ENCODE measurements around the gene CENPV.
A peak's percentile ranks its signal among the peaks of the same experiment; 100 is the strongest.
"Not testable (repeated sequence)": the region's sequence is repeated elsewhere in the genome, so short reads cannot be mapped to it uniquely, and the experiment has no call there.

Gene CENPV

DNA sequence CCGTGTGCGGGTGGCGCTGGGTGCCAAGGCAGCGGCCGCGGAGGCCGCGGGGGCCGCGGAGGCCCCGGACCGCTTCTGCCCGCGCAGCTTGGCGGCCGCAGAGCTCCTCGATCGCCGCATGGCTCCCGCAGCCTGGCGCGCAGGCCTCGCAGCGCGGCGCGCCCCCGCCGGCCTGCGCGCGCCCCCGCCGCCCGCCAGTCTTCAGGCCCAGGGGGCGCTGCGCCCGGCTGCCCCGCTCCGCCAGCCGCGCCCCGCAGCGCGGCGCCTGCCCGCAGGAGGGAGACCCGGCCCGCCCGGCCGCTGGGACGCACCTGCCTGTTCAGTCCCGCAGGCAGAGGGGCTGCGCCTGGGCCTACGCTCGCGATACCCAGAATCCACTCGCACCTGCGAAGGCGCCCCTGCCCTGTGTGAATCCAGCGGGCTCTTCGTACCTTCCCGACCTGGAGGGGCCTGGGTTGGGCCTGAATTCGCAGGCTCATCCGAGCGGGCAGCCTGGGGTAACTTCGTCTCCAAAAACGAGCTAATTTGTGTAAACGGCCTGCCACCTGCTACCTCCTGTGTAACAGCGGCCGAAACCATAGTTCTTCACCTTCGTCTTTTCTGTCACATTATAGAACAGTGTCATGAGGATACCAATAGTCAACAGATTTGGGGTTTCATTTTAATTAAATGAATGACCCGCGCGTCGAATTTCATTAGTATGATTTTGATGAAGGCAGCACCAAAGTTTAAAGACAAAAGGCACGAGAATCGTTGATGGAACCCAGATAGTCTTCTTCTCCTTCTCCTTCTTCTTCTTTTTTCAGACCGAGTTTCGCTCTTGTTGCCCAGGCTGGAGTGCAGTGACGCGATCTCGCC is at the start of gene CENPV:
CENPV (minus strand) TSS at position 153 of the 858 bp plus-strand sequence; CDS start at position 120, 33 bp downstream.
- DNase-seq: peak in 1 of 2 experiments; percentile 56

DNA sequence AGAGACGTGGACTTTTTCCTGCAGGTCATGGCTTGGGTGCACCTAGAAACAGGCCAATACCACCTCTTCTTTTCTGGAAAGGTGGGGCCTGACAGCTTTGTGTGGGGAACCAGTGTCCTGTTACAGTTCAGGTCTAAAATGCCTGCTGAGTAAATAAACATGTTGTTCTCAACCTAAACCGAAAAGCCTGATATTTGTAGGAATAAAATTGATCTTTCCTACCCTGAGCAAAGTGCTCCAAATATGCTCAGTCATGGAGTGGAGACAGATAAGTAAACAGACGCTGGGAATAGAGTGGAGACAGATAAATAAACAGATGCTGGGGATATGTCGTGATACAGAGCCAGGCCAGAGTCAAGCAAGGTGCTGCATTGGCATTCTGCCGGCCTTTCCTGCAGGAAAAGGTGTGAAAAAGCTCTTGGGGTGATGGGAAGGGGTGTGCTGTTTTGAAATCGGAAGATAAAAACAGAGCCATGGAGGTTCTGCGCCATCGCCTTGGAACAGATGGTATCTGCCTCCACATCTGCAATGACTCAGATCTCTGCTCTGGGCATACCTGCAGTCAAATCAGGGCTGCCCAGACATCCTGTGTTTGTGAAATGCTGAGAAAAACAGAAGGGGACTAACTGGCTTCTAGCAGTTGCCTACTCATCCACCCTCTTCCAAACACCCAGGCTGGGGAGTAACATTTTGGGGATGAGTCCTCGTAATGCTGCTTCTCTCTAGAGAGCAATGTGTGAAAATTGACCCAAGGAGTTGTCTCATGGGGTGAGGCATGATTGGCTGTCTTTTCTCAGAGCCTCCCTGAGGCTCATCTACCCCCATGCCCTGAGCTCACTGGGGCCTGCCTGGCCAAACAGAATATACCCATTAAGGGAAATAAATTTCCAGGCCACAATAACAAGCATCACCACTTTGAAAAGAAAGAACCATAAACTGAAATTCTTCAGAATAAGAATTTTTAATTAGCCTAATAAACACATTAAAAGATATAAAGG is 45.3 kb upstream of the CENPV start:
- no peak for DNase-seq

GRCh38 chr17:16396693-16397092 is 43.4 kb upstream of the CENPV start:
- DNase-seq: not testable (repeated sequence)

GRCh38 chr17:16395887-16396286 is 42.6 kb upstream of the CENPV start:
- DNase-seq: not testable (repeated sequence)

GRCh38 chr17:16392491-16392890 is 39.2 kb upstream of the CENPV start:
- not testable (repeated sequence) for DNase-seq

DNA sequence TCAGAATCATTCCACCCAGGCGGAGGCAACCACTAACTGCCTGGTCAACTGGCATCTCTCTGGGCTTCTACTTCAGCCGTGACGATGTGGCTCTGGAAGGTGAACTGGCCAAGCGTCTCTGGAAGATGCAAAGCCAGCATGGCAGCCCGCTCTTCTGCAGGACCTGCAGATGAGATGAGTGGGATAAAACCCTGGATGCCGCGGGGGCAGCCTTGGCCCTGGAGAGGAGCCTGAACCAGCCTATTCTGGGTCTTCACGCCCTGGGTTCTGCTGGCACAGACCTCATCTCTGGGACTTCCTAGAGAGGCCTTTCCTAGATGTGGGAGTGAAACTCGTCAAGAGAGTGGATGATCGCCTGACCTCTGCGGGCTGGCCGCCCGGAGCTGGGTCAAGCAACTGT is 38.2 kb upstream of the CENPV start:
- no peak for DNase-seq

DNA sequence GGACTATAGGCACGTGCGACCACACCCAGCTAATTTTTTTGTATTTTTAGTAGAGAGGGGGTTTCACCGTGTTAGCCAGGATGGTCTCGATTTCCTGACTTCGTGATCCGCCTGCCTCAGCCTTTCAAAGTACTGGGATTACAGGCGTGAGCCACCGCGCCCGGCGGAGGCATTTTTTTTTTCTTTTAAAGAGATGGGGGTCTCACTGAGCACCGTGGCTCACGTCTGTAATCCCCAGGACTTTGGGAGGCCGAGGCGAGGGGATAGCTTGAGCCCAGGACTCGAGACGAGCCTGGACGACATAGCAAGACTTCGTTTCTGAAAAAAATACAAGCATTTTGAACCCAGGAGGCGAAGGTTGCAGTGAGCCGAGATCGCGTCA is 32.8 kb upstream of the CENPV start:
- not testable (repeated sequence) for DNase-seq

DNA sequence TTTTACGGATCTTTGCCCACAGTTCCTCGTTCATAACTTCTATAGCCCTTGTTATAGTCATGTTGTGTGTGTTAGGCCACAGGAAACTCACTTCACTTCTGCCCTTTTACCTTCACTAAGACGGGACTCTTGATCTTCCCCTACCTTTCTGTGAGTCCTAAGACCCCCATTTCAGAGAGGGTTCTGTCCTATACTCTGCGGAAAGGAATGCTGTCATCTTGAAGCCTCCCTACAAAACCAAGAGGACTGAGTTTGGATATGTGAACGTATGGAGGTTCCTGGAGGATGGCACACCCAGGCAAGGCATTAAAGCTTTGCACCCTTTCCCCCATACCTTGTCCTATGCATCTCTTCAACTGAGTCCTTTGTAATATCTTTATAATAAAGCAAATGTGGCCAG is 31.3 kb upstream of the CENPV start:
- DNase-seq: no peak

DNA sequence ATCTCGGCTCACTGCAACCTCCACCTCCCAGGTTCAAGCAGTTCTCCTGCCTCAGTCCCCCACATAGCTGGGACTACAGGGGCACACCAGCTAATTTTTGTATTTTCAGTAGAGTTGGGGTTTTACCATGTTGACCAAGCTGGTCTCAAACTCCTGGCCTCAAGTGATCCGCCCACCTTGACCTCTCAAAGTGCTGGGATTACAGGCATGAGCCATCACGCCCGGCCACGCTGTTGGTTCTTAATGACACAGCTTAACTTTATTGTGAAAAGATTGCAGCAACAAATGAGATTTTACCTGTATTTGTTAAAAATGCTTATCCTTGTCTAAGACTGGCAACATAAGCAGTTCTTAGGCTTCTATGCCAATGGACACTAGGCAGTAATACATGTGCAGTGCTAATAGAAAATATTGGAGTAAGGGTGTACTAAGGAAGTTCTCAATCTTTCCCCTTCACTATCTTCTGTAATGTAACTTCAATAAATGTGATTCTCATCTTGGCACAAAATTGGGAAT is 30.6 kb upstream of the CENPV start:
- no peak for DNase-seq

DNA sequence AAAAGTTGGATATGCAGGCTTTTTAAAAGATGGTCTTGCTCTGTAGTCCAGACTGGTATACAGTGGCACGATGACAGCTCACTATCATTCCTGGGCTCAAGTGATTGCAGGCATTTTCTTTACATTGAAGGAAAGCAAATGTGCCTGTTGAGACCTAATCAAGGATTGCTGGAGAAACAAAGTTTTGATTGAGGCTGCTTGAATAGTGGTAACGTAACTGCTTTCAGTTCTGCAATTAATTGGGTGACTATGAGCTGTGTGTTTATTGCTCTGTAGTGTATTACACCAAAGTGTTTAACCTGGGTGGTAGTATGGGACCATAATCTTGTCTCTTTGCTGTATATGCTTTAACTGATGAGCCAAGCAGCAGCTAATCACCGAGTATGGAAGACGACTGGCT is 29.9 kb upstream of the CENPV start:
- no peak for DNase-seq

GRCh38 chr17:16381496-16381820 is 28.2 kb upstream of the CENPV start:
- DNase-seq: peak in 1 of 2 experiments; percentile 71

DNA sequence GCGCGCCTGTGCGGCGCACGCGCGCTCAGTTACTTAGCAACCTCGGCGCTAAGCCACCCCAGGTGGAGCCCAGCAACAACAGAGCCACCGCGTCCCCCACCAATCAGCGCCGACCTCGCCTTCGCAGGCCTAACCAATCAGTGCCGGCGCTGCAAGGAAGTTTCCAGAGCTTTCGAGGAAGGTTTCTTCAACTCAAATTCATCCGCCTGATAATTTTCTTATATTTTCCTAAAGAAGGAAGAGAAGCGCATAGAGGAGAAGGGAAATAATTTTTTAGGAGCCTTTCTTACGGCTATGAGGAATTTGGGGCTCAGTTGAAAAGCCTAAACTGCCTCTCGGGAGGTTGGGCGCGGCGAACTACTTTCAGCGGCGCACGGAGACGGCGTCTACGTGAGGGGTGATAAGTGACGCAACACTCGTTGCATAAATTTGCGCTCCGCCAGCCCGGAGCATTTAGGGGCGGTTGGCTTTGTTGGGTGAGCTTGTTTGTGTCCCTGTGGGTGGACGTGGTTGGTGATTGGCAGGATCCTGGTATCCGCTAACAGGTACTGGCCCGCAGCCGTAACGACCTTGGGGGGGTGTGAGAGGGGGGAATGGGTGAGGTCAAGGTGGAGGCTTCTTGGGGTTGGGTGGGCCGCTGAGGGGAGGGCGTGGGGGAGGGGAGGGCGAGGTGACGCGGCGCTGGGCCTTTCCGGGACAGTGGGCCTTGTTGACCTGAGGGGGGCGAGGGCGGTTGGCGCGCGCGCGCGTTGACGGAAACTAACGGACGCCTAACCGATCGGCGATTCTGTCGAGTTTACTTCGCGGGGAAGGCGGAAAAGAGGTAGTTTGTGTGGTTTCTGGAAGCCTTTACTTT is 27.6 kb upstream of the CENPV start, which contains the start of gene UBB:
UBB (plus strand) TSS at position 452 of the 856 bp plus-strand sequence. CDS start 817 bp downstream, outside the sequence.
- peak; percentile 97 to 100 for DNase-seq

DNA sequence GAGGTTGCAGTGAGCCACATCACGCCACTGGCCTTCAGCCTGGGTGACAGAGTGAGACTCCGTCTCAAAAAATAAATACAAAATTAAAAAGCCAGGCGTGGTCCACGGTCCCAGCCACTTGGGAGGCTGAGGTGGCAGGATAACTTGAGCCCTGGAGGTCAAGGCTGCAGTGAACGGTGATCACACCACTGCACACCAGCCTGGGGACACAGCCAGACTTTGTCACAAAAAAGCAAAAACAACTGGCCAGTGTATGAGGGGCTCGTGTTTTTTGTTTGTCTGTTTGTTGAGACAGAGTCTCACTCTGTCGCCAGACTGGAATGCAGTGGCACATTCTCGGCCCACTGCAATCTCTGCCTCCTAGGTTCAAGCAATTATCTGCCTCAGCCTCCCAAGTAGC is 26.4 kb upstream of the CENPV start:
- no peak for DNase-seq

DNA sequence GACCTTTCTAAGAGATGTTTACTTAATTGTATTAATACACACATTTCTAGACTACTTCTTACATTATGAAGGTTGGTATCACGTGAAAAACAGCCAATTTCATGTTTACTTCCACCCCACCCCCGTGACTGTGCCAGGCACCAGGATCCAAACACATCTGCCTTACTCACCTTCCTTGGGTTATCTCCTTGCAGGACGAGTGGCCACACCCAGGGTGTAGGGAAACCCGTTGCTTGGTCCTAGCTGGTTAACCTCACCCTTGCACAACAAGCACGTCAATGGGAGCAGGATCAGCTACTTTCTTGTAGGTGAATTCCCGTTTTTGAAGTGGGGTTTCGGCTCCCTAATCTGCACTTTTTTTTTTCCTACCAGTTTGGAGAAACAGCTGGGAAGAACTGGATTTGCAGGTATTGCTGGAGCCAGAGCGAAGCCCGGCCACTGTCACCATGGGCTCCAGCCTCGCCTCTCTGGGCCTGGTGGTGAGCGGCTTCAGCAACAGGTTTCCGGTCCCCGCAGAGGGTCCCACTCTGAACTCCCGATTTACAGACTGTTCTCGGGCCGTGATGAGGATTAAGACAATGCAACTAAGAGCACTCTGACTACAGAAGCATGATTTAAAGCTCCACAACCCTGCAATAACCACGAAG is 25.5 kb upstream of the CENPV start:
- no peak for DNase-seq

GRCh38 chr17:16377941-16378341 is 24.7 kb upstream of the CENPV start:
- no peak for DNase-seq

DNA sequence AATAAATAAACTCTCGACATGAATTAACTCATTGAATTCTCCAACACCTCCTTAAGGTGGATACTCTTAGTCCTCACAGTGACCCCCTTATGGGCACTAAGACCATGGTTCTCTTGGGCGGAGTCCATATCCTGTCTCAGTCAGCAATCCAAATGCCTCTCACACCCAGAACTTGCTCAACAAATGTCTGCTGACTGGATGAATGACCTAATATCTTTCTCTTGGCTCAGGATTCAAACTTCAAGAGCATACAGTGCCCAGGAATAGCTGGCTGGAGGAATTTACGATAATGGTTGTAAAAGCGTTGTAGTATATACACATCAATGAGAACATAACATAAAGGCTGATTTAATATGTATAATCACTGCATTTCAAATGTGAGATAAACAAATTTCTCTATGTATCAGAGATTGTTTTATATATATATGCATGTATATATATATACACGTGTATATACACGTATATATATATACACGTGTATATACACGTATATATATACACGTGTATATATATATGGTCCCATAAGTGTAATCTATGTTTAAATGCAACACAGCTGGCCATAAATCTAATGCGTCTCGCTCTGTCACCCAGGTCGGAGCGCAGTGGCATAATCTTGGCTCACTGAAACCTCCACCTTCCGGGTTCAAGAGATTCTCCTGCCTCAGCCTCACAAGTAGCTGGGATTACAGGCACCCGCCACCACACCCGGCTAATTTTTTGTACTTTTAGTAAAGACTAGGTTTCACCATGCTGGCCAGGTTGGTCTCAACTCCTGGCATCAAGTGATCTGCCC is 21.1 kb upstream of the CENPV start:
- no peak for DNase-seq

DNA sequence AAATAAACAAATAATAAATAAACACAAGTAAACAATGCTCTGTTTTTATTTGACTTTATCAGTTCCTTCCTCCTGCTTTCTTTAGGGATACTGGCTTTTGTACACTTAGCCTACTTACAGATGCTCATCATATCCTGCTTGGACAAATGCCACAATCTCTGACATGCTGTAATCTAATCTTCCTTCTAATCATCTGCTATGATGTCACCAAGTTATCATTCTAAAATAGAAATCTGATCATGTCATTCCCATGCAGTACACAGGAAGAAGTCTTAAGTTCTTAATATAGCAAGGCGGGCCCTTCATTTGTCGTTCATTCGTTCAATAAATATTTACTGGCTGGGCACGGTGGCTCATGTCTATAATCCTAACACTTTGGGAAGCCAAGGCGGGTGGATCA is 18.5 kb upstream of the CENPV start:
- DNase-seq: peak in 1 of 2 experiments; percentile 65

GRCh38 chr17:16364625-16365024 is 11.4 kb upstream of the CENPV start:
- DNase-seq: no peak

DNA sequence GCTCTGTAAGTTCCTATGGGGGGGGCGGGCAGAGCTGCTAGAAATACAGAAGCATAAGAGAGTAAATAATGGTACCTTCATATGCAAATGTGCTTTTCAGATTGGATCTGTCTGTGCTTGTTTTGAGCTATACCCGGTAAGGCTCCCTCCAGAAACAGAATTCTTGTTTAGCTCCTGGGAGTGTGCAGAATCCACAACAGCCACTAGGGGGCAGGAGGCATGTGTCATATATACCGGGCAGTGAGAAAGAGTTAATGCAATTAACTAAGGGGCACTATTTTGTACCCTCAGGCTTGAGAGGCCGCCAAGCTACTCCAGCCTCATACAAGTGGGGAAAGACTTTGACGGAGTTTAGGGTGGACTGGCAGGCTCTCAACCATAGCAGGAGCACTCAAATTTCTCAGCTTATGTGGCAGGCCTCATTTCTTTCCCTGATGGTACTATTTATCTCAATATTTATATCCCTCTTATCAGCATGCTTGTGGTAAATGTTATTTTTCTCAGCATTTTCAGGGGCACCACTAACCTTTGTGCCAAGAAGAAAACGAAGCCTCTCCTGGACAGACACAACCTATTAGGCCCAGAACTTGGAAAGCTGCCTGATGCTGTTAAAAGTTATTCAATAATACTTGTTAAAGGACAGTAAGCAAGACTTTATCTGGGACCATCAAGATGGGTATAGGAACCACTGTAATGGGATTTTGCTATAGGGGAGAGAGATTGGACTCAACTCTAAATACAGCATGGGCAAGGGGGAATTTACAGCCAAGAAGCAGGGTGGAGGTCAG is 10.7 kb upstream of the CENPV start:
- peak; percentile 24 to 77 for DNase-seq

GRCh38 chr17:16361874-16362273 is 8.6 kb upstream of the CENPV start:
- no peak for DNase-seq
